ENCODE results near the gene KRTAP10-12. TPM values are rescaled to one million over a fixed set of nuclear protein-coding genes. Genes with fewer than 3 reads are reported as not detected.

Gene KRTAP10-12
- total and polyA plus RNA-seq, 10 of the 15 experiments (the other 5 are each of a cell fraction or from before 2014, with no cell fraction given) = not detected

GRCh38 chr21:44740742-44741141 is 43.8 kb downstream of the KRTAP10-12 start (continued):
- no peak for TF ChIP-seq ZBTB4 (CRISPR knock-in tag; IDR thresholded peaks at IDR 0.05)
- no peak for TF ChIP-seq ZNF384 (IDR thresholded peaks at IDR 0.05; ENCODE audit: borderline replicate concordance, low read depth, low read length)
- no peak for TF ChIP-seq MEF2B (IDR thresholded peaks at IDR 0.05; ENCODE audit: partially characterized antibody, poor library complexity, severe bottlenecking)

GRCh38 chr21:44741921-44742320 is 44.9 kb downstream of the KRTAP10-12 start:
- H3K27me3 ChIP-seq (replicated peaks in 1 of 2; ENCODE audit: control insufficient read depth in 2 of 2, insufficient read depth in 2 of 2, low read length in 1 of 2) = no peaks in the 10 kb centered on the region
- H4K20me1 ChIP-seq (ENCODE audit: control insufficient read depth, insufficient read depth) = no peaks in the 10 kb centered on the region
- RAD21 ChIA-PET (ENCODE audit: unreplicated experiment) = interaction anchor here (0.6 to 2.2 kb wide), 7 partner anchors 22 to 699 kb away, joined by 3 to 15 read pairs (median 3); no protein-coding TSS in a partner anchor
- no peak overlapping the region for H2AFZ ChIP-seq (ENCODE audit: control insufficient read depth, low read depth, low read length)
- H3K36me3 ChIP-seq (ENCODE audit: control insufficient read depth in 2 of 2, insufficient read depth in 2 of 2, low read length in 1 of 2) = no peaks in the 10 kb centered on the region
- no peaks in the 10 kb centered on the region; the same call in 2 of the 3 replicates for H3K9me3 ChIP-seq (replicated peaks; ENCODE audit: control insufficient read depth, insufficient read depth, low read length)
- 76% methylated on average over 3 of the region's 3 CpGs for WGBS (ENCODE audit: insufficient coverage, insufficient replicate concordance, low lambda C conversion rate, missing lambda C conversion rate)
- no peaks in the 10 kb centered on the region for H3K4me1 ChIP-seq (ENCODE audit: control insufficient read depth, insufficient read depth, low read length)
- no peak overlapping the region for H3K27ac ChIP-seq (ENCODE audit: control insufficient read depth, insufficient read depth)
- FAIRE-seq (no peak), ATAC-seq (no peak), DNase-seq (ENCODE audit: low read depth, low spot score) (no peak)
- TF ChIP-seq KAT2A (conservative IDR thresholded peaks at IDR 0.05; ENCODE audit: control insufficient read depth, low read depth, low read length) (no peak), PML (IDR thresholded peaks at IDR 0.05; ENCODE audit: low read length) (no peak), SREBF1 (IDR thresholded peaks at IDR 0.05; ENCODE audit: low read length) (no peak), CREB1 (IDR thresholded peaks at IDR 0.05; ENCODE audit: low read depth) (no peak), GATAD2B (conservative IDR thresholded peaks at IDR 0.05; ENCODE audit: low read depth) (no peak)
- intact Hi-C loops (cut with micrococcal nuclease; ENCODE audit: unreplicated experiment) = no loop called here
- no peak overlapping the region for H3K9ac ChIP-seq (ENCODE audit: control insufficient read depth, insufficient read depth, low read length)
- in situ Hi-C loops (cut with MboI) = no loop called here
- SMC1A ChIA-PET (ENCODE audit: uncharacterized antibody, unreplicated experiment) = interaction anchor here (1.3 to 1.8 kb wide), 4 partner anchors 10 to 232 kb away, joined by 3 to 11 read pairs (median 6); no protein-coding TSS in a partner anchor
- no TSS peak for BruUV-seq (replicated peaks)
- no peaks in the 10 kb centered on the region for H3K79me2 ChIP-seq (ENCODE audit: control insufficient read depth, insufficient read depth, low read length)
- CTCF ChIA-PET = interaction anchor here (0.6 to 5.7 kb wide), 10 partner anchors 11 to 231 kb away, joined by 3 to 30 read pairs (median 4); no protein-coding TSS in a partner anchor
- H3K4me2 ChIP-seq (ENCODE audit: control insufficient read depth, insufficient read depth) = no peak overlapping the region
- POLR2A ChIA-PET = no interaction called here
- H3K4me3 ChIP-seq = no peak overlapping the region
